ENCODE measurements around the gene TXNRD3. TPM values are rescaled to one million over a fixed set of nuclear protein-coding genes. Genes with fewer than 3 reads are reported as not detected.

TXNRD3 gene
- total RNA-seq, 1 donor from 2014 or later: 0.51 TPM

GRCh38 chr3:126693921-126694320 lies 39.0 kb upstream of the TXNRD3 start:
- Mint-ChIP-seq H3K36me3 (ENCODE audit: low read depth) (no peaks in the 10 kb centered on the region), H3K27ac (no peak overlapping the region), H3K9me3 (no peaks in the 10 kb centered on the region), H3K4me1 (no peaks in the 10 kb centered on the region), H3K27me3 (peaks cover 58% of the 10 kb centered on the region), H3K4me3 (no peak overlapping the region)
- DNase-seq: no peak
- no peak for ATAC-seq (ENCODE audit: low read depth)
- POLR2A ChIA-PET: no interaction called here
- intact Hi-C loops (cut with micrococcal nuclease): no loop called here
- TF ChIP-seq CTCF (IDR thresholded peaks at IDR 0.05): no peak
- CTCF ChIA-PET: no interaction called here

GRCh38 chr3:126692858-126693257 lies 37.9 kb upstream of the TXNRD3 start:
- Mint-ChIP-seq H3K4me1 (no peaks in the 10 kb centered on the region), H3K9me3 (no peaks in the 10 kb centered on the region), H3K4me3 (no peak overlapping the region), H3K27ac (no peak overlapping the region), H3K27me3 (peaks cover 57% of the 10 kb centered on the region), H3K36me3 (ENCODE audit: low read depth) (no peaks in the 10 kb centered on the region)
- ATAC-seq (ENCODE audit: low read depth) (no peak), DNase-seq (no peak)
- POLR2A ChIA-PET: no interaction called here
- intact Hi-C loops (cut with micrococcal nuclease): no loop called here
- CTCF ChIA-PET: interaction anchor here (0.9 kb wide), 1 partner anchor 14 kb away, joined by 3 read pairs; no protein-coding TSS in a partner anchor
- TF ChIP-seq CTCF (IDR thresholded peaks at IDR 0.05): no peak

- Mint-ChIP-seq H3K27ac (no peak overlapping the region), H3K36me3 (ENCODE audit: low read depth) (no peaks in the 10 kb centered on the region), H3K9me3 (no peaks in the 10 kb centered on the region), H3K4me3 (no peak overlapping the region), H3K27me3 (peaks cover 50% of the 10 kb centered on the region), H3K4me1 (no peaks in the 10 kb centered on the region)
- ATAC-seq (ENCODE audit: low read depth): no peak
- TF ChIP-seq CTCF (IDR thresholded peaks at IDR 0.05): no peak
- ChIA-PET POLR2A (no interaction called here), CTCF (no interaction called here)
- no peak for DNase-seq
- intact Hi-C loops (cut with micrococcal nuclease): no loop called here
Measured at GRCh38 chr3:126691765-126692164, 36.8 kb upstream of the TXNRD3 start.

GRCh38 chr3:126685493-126685892 lies 30.6 kb upstream of the TXNRD3 start:
- POLR2A ChIA-PET: no interaction called here

GRCh38 chr3:126685021-126685420 lies 30.1 kb upstream of the TXNRD3 start:
- CTCF ChIA-PET: interaction anchor here (2.1 kb wide), 1 partner anchor 863 kb away, joined by 5 read pairs; no protein-coding TSS in a partner anchor
- intact Hi-C loops (cut with micrococcal nuclease): no loop called here
- no peak for TF ChIP-seq CTCF (IDR thresholded peaks at IDR 0.05)
- Mint-ChIP-seq H3K27ac (no peak overlapping the region), H3K4me1 (peaks cover 9% of the 10 kb centered on the region), H3K9me3 (no peaks in the 10 kb centered on the region), H3K4me3 (no peak overlapping the region), H3K36me3 (ENCODE audit: low read depth) (no peaks in the 10 kb centered on the region), H3K27me3 (peaks cover 12% of the 10 kb centered on the region)
- POLR2A ChIA-PET: no interaction called here
- ATAC-seq (ENCODE audit: low read depth) (no peak), DNase-seq (no peak)

More at GRCh38 chr3:126685493-126685892, 30.6 kb upstream of the TXNRD3 start:
- no peak for DNase-seq
- CTCF ChIA-PET: interaction anchor here (2.1 kb wide), 1 partner anchor 863 kb away, joined by 5 read pairs; no protein-coding TSS in a partner anchor
- Mint-ChIP-seq H3K27ac (no peak overlapping the region), H3K36me3 (ENCODE audit: low read depth) (no peaks in the 10 kb centered on the region), H3K4me3 (no peak overlapping the region), H3K9me3 (no peaks in the 10 kb centered on the region), H3K4me1 (peaks cover 9% of the 10 kb centered on the region), H3K27me3 (peaks cover 17% of the 10 kb centered on the region)
- intact Hi-C loops (cut with micrococcal nuclease): no loop called here
- ATAC-seq (ENCODE audit: low read depth): no peak
- TF ChIP-seq CTCF (IDR thresholded peaks at IDR 0.05): no peak

All from activated B cell treated with CpG ODN at 0.5 μM for 24 hours (primary cell).